ENCODE measurements around the gene CRB1.

CRB1 gene

GRCh38 chr1:197268012-197268411 is at the start of gene CRB1:
TSS of gene CRB1 (plus strand) at chr1:197268252. CDS start at chr1:197268413, 161 bp downstream.
- peak; percentile 3 for DNase-seq
- no peak for TF ChIP-seq CTCF (IDR thresholded peaks at IDR 0.05)
- no peaks in the 10 kb centered on the region for H3K36me3 Mint-ChIP-seq (ENCODE audit: low read depth)
- peaks cover 9% of the 10 kb centered on the region for H3K4me1 Mint-ChIP-seq
- peaks cover 13% of the 10 kb centered on the region for H3K27me3 Mint-ChIP-seq (ENCODE audit: low read depth, poor library complexity)
- no peak within 1 kb of the TSS for H3K27ac Mint-ChIP-seq
- no peaks in the 10 kb centered on the region for H3K9me3 Mint-ChIP-seq
- no peak within 1 kb of the TSS for H3K4me3 Mint-ChIP-seq

GRCh38 chr1:197218857-197219256 is 49.2 kb upstream of the CRB1 start:
- Mint-ChIP-seq H3K27ac (no peak overlapping the region), H3K4me1 (no peaks in the 10 kb centered on the region), H3K9me3 (no peaks in the 10 kb centered on the region), H3K36me3 (ENCODE audit: low read depth) (no peaks in the 10 kb centered on the region), H3K27me3 (ENCODE audit: low read depth, poor library complexity) (no peaks in the 10 kb centered on the region), H3K4me3 (no peak overlapping the region)
- TF ChIP-seq CTCF (IDR thresholded peaks at IDR 0.05) = no peak
- DNase-seq = no peak

- Mint-ChIP-seq H3K4me3 (no peak overlapping the region), H3K27ac (no peak overlapping the region), H3K27me3 (ENCODE audit: low read depth, poor library complexity) (no peaks in the 10 kb centered on the region), H3K36me3 (ENCODE audit: low read depth) (no peaks in the 10 kb centered on the region), H3K9me3 (no peaks in the 10 kb centered on the region), H3K4me1 (peaks cover 12% of the 10 kb centered on the region)
- no peak for TF ChIP-seq CTCF (IDR thresholded peaks at IDR 0.05)
- no peak for DNase-seq
Measured at GRCh38 chr1:197222025-197222685, 45.9 kb upstream of the CRB1 start.

- DNase-seq = no peak
- TF ChIP-seq CTCF (IDR thresholded peaks at IDR 0.05) = no peak
- Mint-ChIP-seq H3K4me3 (no peak overlapping the region), H3K9me3 (no peaks in the 10 kb centered on the region), H3K27ac (no peak overlapping the region), H3K36me3 (ENCODE audit: low read depth) (no peaks in the 10 kb centered on the region), H3K4me1 (peaks cover 13% of the 10 kb centered on the region), H3K27me3 (ENCODE audit: low read depth, poor library complexity) (no peaks in the 10 kb centered on the region)
Measured at GRCh38 chr1:197222780-197223179, 45.3 kb upstream of the CRB1 start.

GRCh38 chr1:197224160-197224559 is 43.9 kb upstream of the CRB1 start:
- peaks cover 5% of the 10 kb centered on the region for H3K36me3 Mint-ChIP-seq (ENCODE audit: low read depth)
- DNase-seq = no peak
- no peak for TF ChIP-seq CTCF (IDR thresholded peaks at IDR 0.05)
- H3K9me3 Mint-ChIP-seq = peaks cover 10% of the 10 kb centered on the region
- peaks cover 13% of the 10 kb centered on the region for H3K4me1 Mint-ChIP-seq
- no peak overlapping the region for H3K4me3 Mint-ChIP-seq
- H3K27ac Mint-ChIP-seq = no peak overlapping the region
- no peaks in the 10 kb centered on the region for H3K27me3 Mint-ChIP-seq (ENCODE audit: low read depth, poor library complexity)

- no peak overlapping the region for H3K4me3 Mint-ChIP-seq
- H3K4me1 Mint-ChIP-seq = peaks cover 13% of the 10 kb centered on the region
- H3K27me3 Mint-ChIP-seq (ENCODE audit: low read depth, poor library complexity) = no peaks in the 10 kb centered on the region
- no peak overlapping the region for H3K27ac Mint-ChIP-seq
- peaks cover 10% of the 10 kb centered on the region for H3K9me3 Mint-ChIP-seq
- no peak for TF ChIP-seq CTCF (IDR thresholded peaks at IDR 0.05)
- DNase-seq = no peak
- H3K36me3 Mint-ChIP-seq (ENCODE audit: low read depth) = peaks cover 5% of the 10 kb centered on the region
Measured at GRCh38 chr1:197225611-197226010, 42.4 kb upstream of the CRB1 start.
